SK-N-DZ (cell line): Measurements from ENCODE around the gene MYO3B.
"Not testable (repeated sequence)": the region's sequence is repeated elsewhere in the genome, so short reads cannot be mapped to it uniquely, and the experiment has no call there.

Source experiments
- DNase-seq: peaks from one replicate; pipeline ENCODE4 v3.0.0-alpha.2; 2015; ENCODE audit warnings: low spot score

Gene MYO3B

DNA sequence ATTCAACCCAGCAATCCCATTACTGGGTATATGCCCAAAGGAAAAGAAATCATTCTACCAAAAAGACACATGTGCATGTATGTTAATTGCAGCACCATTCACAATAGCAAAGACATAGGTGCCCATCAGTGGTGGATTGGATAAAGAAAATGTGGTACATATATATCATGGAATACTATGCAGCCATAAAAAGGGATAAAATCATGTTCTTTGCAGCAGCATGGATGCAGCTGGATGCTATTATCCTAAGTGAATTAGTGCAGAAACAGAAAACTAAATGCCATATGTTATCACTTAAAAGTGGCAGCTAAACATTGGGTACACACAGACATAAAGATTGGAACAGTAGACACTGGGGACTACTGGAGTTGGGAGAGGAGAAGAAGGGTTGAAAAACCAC lies 82.2 kb downstream of the MYO3B start:
- no peak for DNase-seq

DNA sequence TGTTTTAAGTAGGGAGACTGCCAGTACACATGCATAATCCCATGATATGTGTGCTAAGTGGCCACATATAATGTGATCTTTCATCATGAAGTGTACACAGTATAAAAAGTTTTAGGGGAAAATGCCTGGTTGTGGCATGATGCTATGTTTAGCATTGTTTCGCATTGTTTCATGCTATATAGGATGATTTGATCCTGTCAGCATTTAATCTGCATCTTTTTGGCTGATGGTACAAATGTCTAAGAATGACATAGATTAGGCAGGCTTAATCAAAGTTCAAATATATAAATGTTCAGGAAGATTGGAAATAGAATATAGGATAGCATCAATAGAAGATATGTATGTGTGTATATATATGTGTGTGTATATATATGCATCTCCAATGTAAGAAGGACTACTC lies 83.6 kb downstream of the MYO3B start:
- no peak for DNase-seq

GRCh38 chr2:170262343-170262742 lies 84.4 kb downstream of the MYO3B start:
- no peak for DNase-seq

- no peak for DNase-seq
Measured at GRCh38 chr2:170262806-170263205, 84.9 kb downstream of the MYO3B start.

- DNase-seq = not testable (repeated sequence)
Measured at GRCh38 chr2:170263728-170264521, 86.0 kb downstream of the MYO3B start.

DNA sequence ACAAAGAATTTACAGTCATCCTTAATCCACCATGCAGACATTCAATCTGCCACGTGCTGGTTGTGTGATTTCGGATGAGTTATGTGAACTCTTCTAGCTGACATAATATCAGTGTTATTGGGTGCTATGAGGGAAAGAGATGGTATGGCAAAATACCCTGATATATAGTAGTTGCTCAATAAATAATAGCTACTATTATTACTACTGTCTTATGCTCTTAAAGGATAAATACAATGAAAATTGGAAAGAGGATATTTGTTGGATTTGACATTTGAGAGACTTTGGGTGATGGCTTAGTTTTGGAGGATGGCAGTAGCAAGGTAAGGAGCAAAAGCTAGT lies 86.5 kb downstream of the MYO3B start:
- DNase-seq = no peak

GRCh38 chr2:170264865-170265264 lies 86.9 kb downstream of the MYO3B start:
- no peak for DNase-seq

- no peak for DNase-seq
Measured at GRCh38 chr2:170265321-170265720, 87.4 kb downstream of the MYO3B start.

DNA sequence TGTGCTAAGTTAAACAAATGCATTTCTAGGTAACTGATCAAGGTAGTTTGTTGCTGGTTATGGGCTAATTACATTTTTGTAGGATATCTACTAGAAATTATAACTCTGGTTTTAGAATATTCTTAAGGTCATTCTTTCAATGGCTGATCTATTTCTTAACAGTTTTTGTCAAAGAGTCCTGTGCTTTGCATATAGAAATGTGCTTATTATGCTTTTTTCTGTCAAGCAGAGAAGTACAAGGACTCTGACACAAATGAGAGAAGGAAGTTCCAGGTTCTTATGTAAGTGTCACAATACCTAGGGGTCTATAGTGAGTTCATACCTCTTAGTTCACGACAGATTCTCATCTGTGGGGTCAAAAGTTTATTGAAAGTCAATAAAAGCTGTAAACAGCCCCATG lies 88.4 kb downstream of the MYO3B start:
- no peak for DNase-seq

DNA sequence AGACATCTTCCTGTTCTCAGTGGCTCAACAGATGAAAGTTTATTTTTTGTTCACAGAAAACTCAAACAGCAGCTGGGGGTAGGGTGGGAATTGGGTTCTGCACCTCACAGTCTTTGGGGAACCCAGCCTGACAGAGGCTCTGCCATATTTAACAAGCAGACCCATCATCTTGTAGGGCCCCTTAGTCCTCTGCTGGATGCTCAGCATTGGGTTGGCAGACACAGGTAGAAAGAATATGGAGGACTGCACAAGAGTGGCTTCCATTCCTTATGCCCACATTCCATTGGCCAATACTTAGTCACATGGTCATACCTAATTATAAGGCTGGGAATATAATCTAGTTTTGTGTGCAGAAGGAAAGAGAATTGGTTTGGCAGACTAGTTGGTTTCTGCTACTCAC lies 89.1 kb downstream of the MYO3B start:
- DNase-seq = no peak

DNA sequence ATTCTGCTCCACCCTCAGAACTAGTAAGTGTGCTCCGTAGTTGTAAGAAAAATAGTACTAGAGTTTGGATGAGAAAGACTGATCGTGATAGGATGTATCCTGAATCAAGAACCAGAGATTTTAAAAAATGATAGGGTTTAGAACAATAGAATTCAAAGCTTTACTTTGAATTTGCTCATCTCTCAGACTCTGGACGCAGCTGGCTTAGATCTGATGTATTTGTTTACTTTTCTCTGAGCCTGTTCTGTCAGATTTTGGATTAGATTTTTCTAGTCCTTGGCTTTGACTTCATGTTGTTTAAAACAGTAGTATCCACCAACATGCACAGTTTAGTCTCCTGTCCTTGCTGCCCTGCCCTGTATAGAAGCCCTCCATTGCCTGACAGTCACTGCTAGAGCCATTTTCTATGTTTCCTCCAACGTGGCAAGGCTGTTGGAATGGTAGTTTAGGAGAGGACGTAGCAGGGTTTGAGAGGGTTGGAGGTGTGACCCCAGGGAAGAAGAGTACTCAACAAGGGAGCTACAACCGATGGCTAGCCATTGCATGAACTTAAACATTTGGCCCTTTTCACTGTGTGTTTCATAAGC lies 92.4 kb downstream of the MYO3B start:
- no peak for DNase-seq

- DNase-seq = no peak
Measured at GRCh38 chr2:170271340-170271739, 93.4 kb downstream of the MYO3B start.

DNA sequence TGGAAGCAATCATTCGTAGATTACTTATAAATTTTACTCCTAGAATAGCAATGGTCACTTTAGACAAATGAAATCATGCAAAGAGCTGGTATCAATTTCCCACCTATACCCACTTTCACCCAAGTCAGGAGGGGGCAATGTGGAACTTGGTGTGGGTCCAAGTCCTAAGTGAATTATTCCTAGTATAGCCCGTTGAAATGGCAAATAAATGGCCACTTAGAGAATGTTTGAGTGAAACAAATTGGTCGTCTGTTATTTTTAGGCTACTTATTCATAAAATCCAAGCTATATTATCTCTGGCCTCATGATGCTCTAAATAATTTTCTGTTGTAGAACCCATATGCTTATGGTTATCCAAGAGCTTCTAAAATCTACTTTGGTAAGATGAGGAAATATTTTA lies 98.1 kb downstream of the MYO3B start:
- DNase-seq = no peak

DNA sequence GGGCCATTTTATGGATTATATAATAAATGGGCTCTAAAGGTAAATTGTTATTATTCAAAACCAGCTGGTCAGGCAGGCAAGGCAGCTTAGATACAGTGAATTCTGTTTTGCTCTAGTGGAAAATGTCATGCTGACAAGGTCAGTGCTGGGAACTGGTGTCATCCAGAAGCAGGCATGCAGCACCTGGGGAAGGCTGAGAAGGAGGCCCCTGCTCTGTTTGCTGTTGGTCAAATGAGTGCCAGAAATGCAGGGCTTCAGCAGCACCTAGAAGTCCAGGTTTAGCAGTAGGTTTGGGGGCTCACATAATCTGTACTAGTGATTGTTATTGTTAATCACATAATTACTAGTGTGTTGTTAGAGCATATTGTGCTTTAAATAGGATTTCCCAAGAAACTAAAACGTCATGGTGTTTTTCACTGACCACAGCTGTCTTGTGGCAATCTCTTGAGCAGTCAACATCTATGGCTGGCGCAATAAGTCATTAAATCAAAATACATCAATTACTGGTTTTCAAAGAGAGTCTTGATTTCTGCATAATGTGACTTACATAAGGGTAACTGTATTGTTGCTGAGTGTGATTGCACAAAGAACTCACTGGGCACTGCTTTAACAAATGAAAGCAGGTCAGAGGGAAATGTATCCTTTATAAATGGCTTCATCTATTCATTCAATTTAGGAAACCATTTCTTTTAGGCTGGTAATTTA lies 99.1 kb downstream of the MYO3B start:
- no peak for DNase-seq

GRCh38 chr2:170277951-170278350 lies 100.0 kb downstream of the MYO3B start:
- no peak for DNase-seq

DNA sequence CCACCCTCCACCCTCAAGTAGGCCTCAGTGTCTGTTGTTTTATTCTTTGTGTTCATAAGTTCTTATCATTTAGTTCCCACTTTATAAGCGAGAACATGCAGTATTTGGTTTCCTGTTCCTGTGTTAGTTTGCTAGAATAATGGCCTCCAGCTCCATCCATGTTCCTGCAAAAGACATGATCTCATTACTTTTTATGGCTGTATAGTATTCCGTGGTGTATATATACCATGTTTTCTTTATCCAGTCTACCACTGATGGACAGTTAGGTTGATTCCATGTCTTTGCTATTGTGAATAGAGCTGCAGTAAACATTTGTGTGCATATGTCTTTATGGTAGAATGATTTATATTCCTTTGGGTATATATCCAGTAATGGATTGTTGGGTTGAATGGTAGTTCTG lies 101.7 kb downstream of the MYO3B start:
- DNase-seq = not testable (repeated sequence)

DNA sequence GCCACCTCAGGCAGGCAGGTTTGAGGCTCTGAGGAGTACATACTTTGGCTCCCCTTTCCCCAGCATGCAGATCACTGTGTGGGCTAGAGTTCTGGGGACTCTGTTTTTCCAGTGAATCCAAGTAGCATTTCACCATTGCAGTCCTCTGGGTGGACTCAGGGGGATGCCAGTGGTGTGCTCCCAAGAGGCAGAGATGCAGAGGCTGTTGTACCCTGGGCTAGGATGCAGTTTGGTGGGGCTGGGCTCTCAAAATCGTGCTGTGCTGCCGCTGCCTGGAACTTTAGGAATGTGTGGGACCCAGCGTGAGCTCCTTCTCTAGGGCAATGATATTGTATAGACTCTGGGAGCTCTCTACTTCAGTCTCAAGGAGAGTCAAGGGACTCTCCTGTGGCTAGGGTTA lies 104.9 kb downstream of the MYO3B start:
- no peak for DNase-seq

- DNase-seq = no peak
Measured at GRCh38 chr2:170284205-170284604, 106.3 kb downstream of the MYO3B start.

- DNase-seq = no peak
Measured at GRCh38 chr2:170288859-170289258, 110.9 kb downstream of the MYO3B start.

DNA sequence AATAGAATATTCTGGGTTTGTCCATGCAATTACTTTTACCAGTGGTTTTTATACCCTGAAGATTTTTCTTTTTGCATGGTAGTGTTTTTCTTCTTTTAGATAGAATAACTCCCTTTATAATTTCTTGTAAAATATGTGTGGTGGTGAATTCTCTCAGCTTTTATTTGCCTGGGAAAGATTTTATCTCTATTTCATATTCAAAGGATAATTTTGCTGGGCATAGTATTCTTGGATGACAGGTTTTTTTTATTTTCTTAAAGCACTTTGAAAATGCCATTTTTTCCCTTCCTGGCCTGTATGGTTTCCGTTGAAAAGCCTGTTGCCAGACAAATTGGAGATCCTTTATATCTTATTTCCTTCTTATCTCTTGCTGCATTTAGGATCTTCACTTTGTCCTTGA lies 113.5 kb downstream of the MYO3B start:
- DNase-seq = no peak

- DNase-seq = no peak
Measured at GRCh38 chr2:170292415-170292814, 114.5 kb downstream of the MYO3B start.

DNA sequence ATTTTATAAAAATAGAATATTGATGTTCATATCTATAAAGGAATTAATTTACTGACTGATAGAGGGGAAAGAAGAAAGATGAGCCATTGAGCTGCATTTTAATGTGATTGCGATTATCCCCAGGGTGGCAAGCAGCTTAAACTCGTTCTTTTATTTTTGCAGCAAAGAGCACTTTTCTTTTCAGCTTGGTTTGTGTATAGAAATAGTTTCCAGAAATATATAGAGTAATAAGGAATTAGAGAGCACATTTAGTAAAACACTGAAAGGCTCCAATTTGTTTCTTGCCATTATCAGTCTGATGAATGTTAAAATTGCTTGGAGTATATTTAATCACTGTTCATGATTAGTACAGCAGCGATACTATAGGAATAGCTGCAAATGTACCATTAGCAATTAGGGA lies 119.5 kb downstream of the MYO3B start:
- DNase-seq = no peak

DNA sequence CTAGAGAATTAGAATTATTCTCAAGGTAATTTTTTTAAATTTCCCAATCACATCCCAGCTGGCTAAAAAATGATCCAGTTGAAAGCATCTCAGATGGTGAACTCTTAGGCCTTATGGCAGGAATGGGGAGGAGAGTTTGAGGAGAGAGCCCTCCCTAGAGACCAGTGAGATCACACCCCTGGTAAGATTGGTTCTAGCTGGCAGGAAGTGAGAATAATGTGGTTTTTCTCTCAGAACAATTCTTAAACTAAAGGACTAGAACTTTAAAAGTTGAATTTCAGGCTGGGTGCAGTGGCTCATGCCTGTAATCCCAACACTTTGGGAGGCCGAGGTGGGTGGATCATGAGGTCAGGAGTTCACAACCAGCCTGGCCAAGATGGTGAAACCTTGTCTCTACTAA lies 120.2 kb downstream of the MYO3B start:
- no peak for DNase-seq
